ENCODE measurements around the gene F13B. TPM values are rescaled to one million over a fixed set of nuclear protein-coding genes. Genes with fewer than 3 reads are reported as not detected.
"Not testable (repeated sequence)": the region's sequence is repeated elsewhere in the genome, so short reads cannot be mapped to it uniquely, and the experiment has no call there.

The F13B gene
- total RNA-seq, 1 experiment from 2014 or later = not detected

DNA sequence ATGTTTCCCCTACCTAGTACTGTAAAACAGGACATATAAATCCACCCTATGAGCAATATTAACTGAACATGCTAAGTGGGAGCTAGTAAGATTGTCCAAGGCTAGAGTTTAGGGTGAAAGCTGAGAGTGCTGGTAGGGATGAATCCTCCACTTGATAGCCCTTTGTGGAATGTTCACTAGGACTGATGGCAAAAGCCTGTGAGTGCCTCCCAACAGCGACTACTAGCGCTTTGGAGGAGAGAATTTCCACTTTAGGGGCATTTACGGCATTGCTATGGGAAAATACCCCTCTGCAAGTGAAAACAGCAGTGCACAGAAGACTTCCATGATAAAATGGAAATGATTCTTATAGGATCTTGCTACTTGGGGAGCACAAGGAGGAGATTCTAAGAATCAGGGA lies 53.8 kb downstream of the F13B start:
- DNase-seq = no peak
- no peaks in the 10 kb centered on the region for H4K20me1 ChIP-seq (ENCODE audit: insufficient read depth, low read depth, low read length)
- no peaks in the 10 kb centered on the region for H3K36me3 ChIP-seq (ENCODE audit: insufficient read depth, low read length)
- no peaks in the 10 kb centered on the region for H3K9me2 ChIP-seq (replicated peaks; ENCODE audit: insufficient read depth, low read length)
- peaks cover 3% of the 10 kb centered on the region; the same call in 1 of the 2 replicates for H3K27me3 ChIP-seq (ENCODE audit: low read length)
- no peak overlapping the region for H3K27ac ChIP-seq (ENCODE audit: low read length)
- no peaks in the 10 kb centered on the region for H3K79me2 ChIP-seq (ENCODE audit: low read length)
- no peaks in the 10 kb centered on the region for H3K4me1 ChIP-seq (ENCODE audit: low read length)
- H2AFZ ChIP-seq (ENCODE audit: low read length) = no peak overlapping the region
- no peak overlapping the region for H3K4me2 ChIP-seq (ENCODE audit: low read depth, low read length, poor library complexity, severe bottlenecking)
- H3K9me3 ChIP-seq (ENCODE audit: low read length) = peaks cover 5% of the 10 kb centered on the region; the same call in 1 of the 2 replicates
- no peak overlapping the region for H3K4me3 ChIP-seq (ENCODE audit: low read length)
- H3K9ac ChIP-seq (ENCODE audit: low read length) = no peak overlapping the region

DNA sequence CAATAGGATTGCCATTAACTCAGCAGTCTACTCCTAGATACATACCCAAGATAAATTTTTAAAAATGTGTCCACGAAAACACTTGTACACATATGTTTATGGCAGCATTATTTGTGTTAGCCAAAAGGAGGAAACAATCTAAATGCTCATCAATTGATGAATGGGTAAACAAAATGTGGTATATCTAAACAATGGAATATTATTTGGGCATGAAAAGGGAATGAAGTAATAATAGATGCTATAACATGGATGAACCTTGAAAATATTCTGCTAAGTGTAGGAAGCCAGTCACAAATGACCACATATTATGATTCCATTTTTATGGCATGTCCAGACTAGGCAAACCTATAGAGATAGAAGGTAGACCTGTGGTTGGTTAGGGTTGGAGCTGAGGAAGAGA lies 55.4 kb downstream of the F13B start:
- DNase-seq = no peak
- Histone ChIP-seq H3K36me3 (ENCODE audit: insufficient read depth, low read length) (no peaks in the 10 kb centered on the region), H2AFZ (ENCODE audit: low read length) (no peak overlapping the region), H3K9me3 (ENCODE audit: low read length) (peaks cover 5% of the 10 kb centered on the region; the same call in 1 of the 2 replicates), H3K27me3 (ENCODE audit: low read length) (peaks cover 3% of the 10 kb centered on the region; the same call in 1 of the 2 replicates), H3K79me2 (ENCODE audit: low read length) (no peaks in the 10 kb centered on the region), H3K4me1 (ENCODE audit: low read length) (no peaks in the 10 kb centered on the region), H3K27ac (ENCODE audit: low read length) (no peak overlapping the region), H4K20me1 (ENCODE audit: insufficient read depth, low read depth, low read length) (no peaks in the 10 kb centered on the region), H3K4me3 (ENCODE audit: low read length) (no peak overlapping the region), H3K4me2 (ENCODE audit: low read depth, low read length, poor library complexity, severe bottlenecking) (no peak overlapping the region), H3K9me2 (replicated peaks; ENCODE audit: insufficient read depth, low read length) (no peaks in the 10 kb centered on the region), H3K9ac (ENCODE audit: low read length) (no peak overlapping the region)

- Histone ChIP-seq H3K9me2 (replicated peaks; ENCODE audit: insufficient read depth, low read length) (no peaks in the 10 kb centered on the region), H3K36me3 (ENCODE audit: insufficient read depth, low read length) (no peaks in the 10 kb centered on the region), H3K27ac (ENCODE audit: low read length) (no peak overlapping the region), H2AFZ (ENCODE audit: low read length) (no peak overlapping the region), H3K79me2 (ENCODE audit: low read length) (no peaks in the 10 kb centered on the region), H3K9me3 (ENCODE audit: low read length) (peaks cover 5% of the 10 kb centered on the region; the same call in 1 of the 2 replicates), H4K20me1 (ENCODE audit: insufficient read depth, low read depth, low read length) (no peaks in the 10 kb centered on the region), H3K4me3 (ENCODE audit: low read length) (no peak overlapping the region), H3K27me3 (ENCODE audit: low read length) (peaks cover 3% of the 10 kb centered on the region; the same call in 1 of the 2 replicates), H3K4me2 (ENCODE audit: low read depth, low read length, poor library complexity, severe bottlenecking) (no peak overlapping the region), H3K9ac (ENCODE audit: low read length) (no peak overlapping the region), H3K4me1 (ENCODE audit: low read length) (no peaks in the 10 kb centered on the region)
- DNase-seq = no peak
Measured at GRCh38 chr1:197008861-197009260, 58.2 kb downstream of the F13B start.

GRCh38 chr1:197003132-197003531 lies 63.9 kb downstream of the F13B start:
- Histone ChIP-seq H3K27ac (ENCODE audit: low read length) (no peak overlapping the region), H3K9me2 (replicated peaks; ENCODE audit: insufficient read depth, low read length) (no peaks in the 10 kb centered on the region), H3K4me3 (ENCODE audit: low read length) (no peak overlapping the region), H3K9ac (ENCODE audit: low read length) (no peak overlapping the region), H3K9me3 (ENCODE audit: low read length) (no peaks in the 10 kb centered on the region), H3K27me3 (ENCODE audit: low read length) (no peaks in the 10 kb centered on the region), H3K36me3 (ENCODE audit: insufficient read depth, low read length) (no peaks in the 10 kb centered on the region), H3K4me1 (ENCODE audit: low read length) (no peaks in the 10 kb centered on the region), H3K4me2 (ENCODE audit: low read depth, low read length, poor library complexity, severe bottlenecking) (no peak overlapping the region), H2AFZ (ENCODE audit: low read length) (no peak overlapping the region), H3K79me2 (ENCODE audit: low read length) (no peaks in the 10 kb centered on the region), H4K20me1 (ENCODE audit: insufficient read depth, low read depth, low read length) (no peaks in the 10 kb centered on the region)
- no peak for DNase-seq

DNA sequence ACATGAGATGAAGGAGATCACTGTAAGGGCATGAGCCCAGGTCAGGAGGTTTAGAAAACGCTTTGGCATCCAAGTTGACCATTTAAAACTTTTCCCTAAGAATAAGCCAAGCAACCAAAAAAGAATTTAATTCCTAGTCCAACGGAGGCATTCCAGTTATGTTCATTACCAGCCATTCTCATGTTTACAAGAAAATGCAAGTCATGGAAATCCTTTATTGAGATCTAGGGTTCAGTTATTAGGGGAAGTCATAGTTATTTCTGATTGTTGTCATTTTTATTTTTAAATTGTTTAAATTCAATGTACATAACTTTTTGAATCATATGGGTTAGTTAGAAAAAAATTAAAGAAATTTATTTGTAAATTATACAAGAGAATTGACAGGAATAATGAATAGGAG lies 65.2 kb downstream of the F13B start:
- Histone ChIP-seq H4K20me1 (ENCODE audit: insufficient read depth, low read depth, low read length) (no peaks in the 10 kb centered on the region), H3K4me2 (ENCODE audit: low read depth, low read length, poor library complexity, severe bottlenecking) (no peak overlapping the region), H3K27ac (ENCODE audit: low read length) (no peak overlapping the region), H3K4me3 (ENCODE audit: low read length) (no peak overlapping the region), H2AFZ (ENCODE audit: low read length) (no peak overlapping the region), H3K9me3 (ENCODE audit: low read length) (no peaks in the 10 kb centered on the region), H3K36me3 (ENCODE audit: insufficient read depth, low read length) (no peaks in the 10 kb centered on the region), H3K4me1 (ENCODE audit: low read length) (no peaks in the 10 kb centered on the region), H3K9me2 (replicated peaks; ENCODE audit: insufficient read depth, low read length) (no peaks in the 10 kb centered on the region), H3K27me3 (ENCODE audit: low read length) (no peaks in the 10 kb centered on the region), H3K9ac (ENCODE audit: low read length) (no peak overlapping the region), H3K79me2 (ENCODE audit: low read length) (no peaks in the 10 kb centered on the region)
- DNase-seq = no peak

DNA sequence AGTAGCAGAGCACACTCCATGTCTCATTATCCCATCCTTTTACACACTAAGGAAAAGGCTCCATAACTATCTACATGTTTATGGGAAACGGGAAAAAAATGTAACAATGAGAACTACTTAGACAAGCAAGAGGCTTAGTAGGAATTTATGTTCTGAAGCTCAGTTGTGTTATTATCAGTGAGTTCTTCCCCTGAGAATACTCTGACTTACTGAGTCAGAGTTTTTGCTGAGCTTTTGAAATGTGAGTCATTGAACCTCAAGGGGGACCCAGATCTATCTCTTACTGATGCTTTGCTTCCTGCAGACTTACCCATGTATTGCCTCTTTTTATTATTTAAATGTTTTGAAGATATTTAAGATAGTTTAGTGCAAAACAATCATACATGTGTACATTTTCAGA lies 69.6 kb downstream of the F13B start:
- DNase-seq = no peak
- H3K9me2 ChIP-seq (replicated peaks; ENCODE audit: insufficient read depth, low read length) = no peaks in the 10 kb centered on the region
- no peaks in the 10 kb centered on the region for H3K36me3 ChIP-seq (ENCODE audit: insufficient read depth, low read length)
- H3K79me2 ChIP-seq (ENCODE audit: low read length) = no peaks in the 10 kb centered on the region
- no peak overlapping the region for H3K9ac ChIP-seq (ENCODE audit: low read length)
- no peak overlapping the region for H3K4me2 ChIP-seq (ENCODE audit: low read depth, low read length, poor library complexity, severe bottlenecking)
- H3K27ac ChIP-seq (ENCODE audit: low read length) = no peak overlapping the region
- no peaks in the 10 kb centered on the region for H3K27me3 ChIP-seq (ENCODE audit: low read length)
- no peaks in the 10 kb centered on the region for H3K9me3 ChIP-seq (ENCODE audit: low read length)
- H2AFZ ChIP-seq (ENCODE audit: low read length) = no peak overlapping the region
- no peak overlapping the region for H3K4me3 ChIP-seq (ENCODE audit: low read length)
- no peaks in the 10 kb centered on the region for H3K4me1 ChIP-seq (ENCODE audit: low read length)
- no peaks in the 10 kb centered on the region for H4K20me1 ChIP-seq (ENCODE audit: insufficient read depth, low read depth, low read length)

DNA sequence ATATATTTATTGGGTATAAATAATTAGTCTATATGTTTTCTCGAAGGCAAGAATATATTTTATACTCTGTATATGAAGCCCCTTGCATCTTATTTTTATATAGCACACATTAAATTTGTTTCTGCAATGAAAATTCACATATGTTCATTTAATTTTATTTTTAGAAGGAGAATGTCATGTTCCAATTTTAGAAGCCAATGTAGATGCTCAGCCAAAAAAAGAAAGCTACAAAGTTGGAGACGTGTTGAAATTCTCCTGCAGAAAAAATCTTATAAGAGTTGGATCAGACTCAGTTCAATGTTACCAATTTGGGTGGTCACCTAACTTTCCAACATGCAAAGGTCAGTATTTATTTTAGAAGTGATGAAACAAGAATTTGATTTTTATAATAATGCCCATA lies 73.1 kb downstream of the F13B start:
- Histone ChIP-seq H3K27ac (ENCODE audit: low read length) (no peak overlapping the region), H3K4me3 (ENCODE audit: low read length) (no peak overlapping the region), H3K9ac (ENCODE audit: low read length) (no peak overlapping the region), H3K79me2 (ENCODE audit: low read length) (no peaks in the 10 kb centered on the region), H3K9me2 (replicated peaks; ENCODE audit: insufficient read depth, low read length) (no peaks in the 10 kb centered on the region), H3K27me3 (ENCODE audit: low read length) (no peaks in the 10 kb centered on the region), H3K9me3 (ENCODE audit: low read length) (no peaks in the 10 kb centered on the region), H4K20me1 (ENCODE audit: insufficient read depth, low read depth, low read length) (no peaks in the 10 kb centered on the region), H3K4me2 (ENCODE audit: low read depth, low read length, poor library complexity, severe bottlenecking) (no peak overlapping the region), H2AFZ (ENCODE audit: low read length) (no peak overlapping the region), H3K36me3 (ENCODE audit: insufficient read depth, low read length) (no peaks in the 10 kb centered on the region), H3K4me1 (ENCODE audit: low read length) (no peaks in the 10 kb centered on the region)
- no peak for DNase-seq

GRCh38 chr1:196991919-196992651 lies 75.0 kb downstream of the F13B start:
- not testable (repeated sequence) for H3K79me2 ChIP-seq (ENCODE audit: low read length); H3K27ac ChIP-seq (ENCODE audit: low read length); H3K9ac ChIP-seq (ENCODE audit: low read length); H3K9me3 ChIP-seq (ENCODE audit: low read length); H3K27me3 ChIP-seq (ENCODE audit: low read length); H4K20me1 ChIP-seq (ENCODE audit: insufficient read depth, low read depth, low read length); DNase-seq; H3K4me1 ChIP-seq (ENCODE audit: low read length); H3K4me2 ChIP-seq (ENCODE audit: low read depth, low read length, poor library complexity, severe bottlenecking); H3K9me2 ChIP-seq (replicated peaks; ENCODE audit: insufficient read depth, low read length); H3K4me3 ChIP-seq (ENCODE audit: low read length); H3K36me3 ChIP-seq (ENCODE audit: insufficient read depth, low read length); H2AFZ ChIP-seq (ENCODE audit: low read length)

All from Karpas-422 (cell line).